HG03060 (cell line): ENCODE data around the gene FLRT2.

ENCODE experiments used
- ATAC-seq: cut with Tn5 transposase; IDR thresholded peaks from one replicate; pipeline ENCODE4 v1.9.1; 2021; ENCODE audit warnings: low read depth, moderate number of reproducible peaks; ENCODE audit not compliant: unreplicated experiment

FLRT2 gene

DNA sequence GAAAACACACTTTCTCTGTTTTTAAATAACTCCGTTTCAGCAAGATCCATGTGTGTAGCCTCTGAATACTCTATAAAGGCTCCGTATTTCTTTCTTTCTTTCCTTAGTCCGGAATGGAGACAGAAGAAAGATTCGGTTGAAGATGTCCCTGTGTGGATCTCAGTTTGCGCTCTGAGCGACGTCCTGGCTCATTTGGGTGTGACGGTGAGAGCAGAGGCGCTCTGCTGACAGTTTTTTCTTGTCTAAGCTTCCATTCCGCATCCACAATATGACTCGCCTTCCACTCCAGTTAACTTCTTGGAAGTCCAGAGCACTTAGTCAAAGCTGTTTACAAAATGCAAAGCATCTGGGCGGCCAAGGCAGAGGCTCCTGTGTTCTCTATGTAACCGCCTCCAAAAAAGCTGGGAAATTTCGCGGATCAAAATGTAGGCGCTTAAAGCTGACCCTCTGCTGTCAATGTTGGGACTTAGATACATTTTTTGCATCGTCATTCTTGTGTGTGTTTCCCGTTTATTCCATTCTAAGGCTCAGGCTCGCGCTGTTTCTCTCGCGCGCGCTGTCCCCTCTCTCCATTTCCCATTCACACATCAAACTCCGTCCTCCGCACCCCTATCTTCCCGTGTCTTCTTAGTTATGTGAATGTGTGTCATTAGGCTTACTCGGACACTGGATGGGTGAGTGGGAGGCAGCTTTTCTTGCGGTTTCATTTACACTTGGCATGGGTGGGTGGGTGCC, 880 bp upstream of the FLRT2 start:
- no peak for ATAC-seq

DNA sequence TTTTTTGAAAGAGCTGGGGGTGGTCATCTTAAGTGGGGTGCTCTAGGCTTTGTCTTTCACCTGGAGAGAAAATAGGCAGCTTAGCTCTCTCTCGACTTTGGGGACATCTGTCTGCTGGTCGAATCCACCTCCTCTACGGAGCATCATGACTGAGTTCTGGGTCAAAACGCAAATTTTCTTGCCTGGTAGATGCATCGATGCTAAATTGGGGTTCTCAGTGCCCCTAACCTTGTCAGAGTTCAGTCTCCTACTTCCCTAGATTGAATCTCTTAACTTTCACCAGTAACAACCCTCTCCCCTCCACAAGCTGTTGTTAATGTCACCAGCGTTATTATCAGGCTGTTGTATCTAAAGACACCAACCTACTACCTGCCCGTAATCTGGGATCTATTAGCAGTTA, 682 bp downstream of the FLRT2 start:
- ATAC-seq, result no peak

DNA sequence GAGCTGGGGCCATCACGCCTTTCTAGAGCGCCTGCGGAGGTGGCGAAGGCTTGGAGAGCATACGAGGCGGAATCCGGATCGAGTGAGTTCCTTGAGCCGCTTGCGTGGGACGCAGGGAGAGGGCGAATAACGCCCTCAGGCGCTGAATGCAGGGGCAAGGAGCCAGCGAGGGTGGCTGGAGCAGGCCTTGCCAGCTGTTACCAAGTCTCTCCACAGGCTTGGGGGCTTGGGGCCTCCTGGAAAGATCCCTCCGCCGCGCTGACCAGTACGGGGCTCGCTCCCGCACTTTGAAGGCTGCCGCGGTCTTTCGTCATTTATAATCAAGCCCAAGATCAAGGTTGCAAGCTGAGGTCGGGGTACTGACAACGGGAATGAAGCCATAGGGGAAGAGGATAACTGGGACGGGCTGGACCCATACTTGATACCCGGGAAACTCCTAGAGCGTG, 1.2 kb downstream of the FLRT2 start:
- no peak for ATAC-seq

DNA sequence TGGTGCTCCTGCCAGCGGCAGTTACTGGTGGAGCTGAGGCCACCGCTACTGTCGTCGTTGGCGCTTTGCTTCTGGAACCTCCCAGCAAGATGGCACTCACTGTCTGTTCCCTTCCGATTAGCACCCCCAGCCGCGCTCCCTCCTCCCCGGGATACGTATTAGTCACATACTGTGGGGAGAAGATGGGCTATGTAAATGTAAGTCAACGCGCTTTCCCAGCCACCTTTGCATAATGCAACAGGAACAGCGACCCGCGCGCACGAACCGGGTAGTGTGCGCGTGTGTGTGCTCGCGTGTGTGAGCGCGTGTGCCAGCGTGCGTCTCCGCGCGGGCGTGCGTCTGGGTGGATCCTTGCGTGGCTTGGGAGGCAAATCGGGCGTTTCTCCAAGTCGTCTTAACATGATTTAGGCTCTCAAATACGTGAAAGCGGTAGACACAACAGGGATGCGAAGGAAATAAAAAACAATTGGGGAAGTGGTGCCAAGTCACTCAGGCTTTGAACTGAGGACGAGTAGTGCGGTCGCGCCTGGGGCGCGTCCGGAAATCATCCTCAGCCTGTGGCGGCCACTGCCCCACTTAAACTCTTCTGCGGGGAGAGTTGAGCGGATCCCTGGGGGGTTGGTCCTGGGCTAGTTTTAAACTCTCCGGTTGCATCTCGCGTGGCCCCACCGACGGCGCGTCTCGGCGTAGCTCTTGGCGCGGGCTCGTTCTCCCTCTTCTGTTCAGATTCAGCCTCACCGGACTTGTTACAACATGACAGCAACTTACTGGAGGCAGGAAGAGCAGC, 1.8 kb downstream of the FLRT2 start:
- no peak for ATAC-seq

DNA sequence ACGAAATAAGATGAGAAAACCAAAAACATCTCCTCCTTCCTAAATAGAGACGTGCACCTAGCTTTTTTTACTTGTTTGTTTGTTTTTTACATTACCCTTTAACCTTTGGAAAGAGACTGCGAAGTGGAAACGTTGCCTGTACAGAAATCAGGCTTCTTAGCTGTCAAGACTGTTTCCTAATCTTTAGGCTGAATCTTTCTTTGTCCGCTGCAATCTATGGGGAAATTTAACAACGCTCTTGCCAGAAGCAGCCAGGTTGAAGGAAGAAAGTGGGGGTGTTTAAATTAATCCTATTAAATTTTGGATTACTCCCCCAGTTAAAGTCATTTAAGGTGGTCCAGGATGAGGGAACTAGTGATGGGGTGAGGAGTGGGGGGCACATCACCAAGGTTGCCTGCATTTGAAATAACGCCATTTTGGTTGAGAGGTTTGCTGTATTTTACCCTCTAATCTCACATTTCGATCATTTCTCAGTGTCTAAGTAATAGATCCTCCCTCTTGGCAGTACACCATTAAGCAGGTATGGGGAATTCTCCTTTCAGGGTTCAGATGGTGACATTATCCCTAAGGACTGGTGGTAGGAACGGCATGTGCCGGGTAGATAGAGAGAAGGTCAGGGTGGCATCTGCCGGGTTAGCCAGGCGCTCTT, 2.6 kb downstream of the FLRT2 start:
- ATAC-seq, result no peak

DNA sequence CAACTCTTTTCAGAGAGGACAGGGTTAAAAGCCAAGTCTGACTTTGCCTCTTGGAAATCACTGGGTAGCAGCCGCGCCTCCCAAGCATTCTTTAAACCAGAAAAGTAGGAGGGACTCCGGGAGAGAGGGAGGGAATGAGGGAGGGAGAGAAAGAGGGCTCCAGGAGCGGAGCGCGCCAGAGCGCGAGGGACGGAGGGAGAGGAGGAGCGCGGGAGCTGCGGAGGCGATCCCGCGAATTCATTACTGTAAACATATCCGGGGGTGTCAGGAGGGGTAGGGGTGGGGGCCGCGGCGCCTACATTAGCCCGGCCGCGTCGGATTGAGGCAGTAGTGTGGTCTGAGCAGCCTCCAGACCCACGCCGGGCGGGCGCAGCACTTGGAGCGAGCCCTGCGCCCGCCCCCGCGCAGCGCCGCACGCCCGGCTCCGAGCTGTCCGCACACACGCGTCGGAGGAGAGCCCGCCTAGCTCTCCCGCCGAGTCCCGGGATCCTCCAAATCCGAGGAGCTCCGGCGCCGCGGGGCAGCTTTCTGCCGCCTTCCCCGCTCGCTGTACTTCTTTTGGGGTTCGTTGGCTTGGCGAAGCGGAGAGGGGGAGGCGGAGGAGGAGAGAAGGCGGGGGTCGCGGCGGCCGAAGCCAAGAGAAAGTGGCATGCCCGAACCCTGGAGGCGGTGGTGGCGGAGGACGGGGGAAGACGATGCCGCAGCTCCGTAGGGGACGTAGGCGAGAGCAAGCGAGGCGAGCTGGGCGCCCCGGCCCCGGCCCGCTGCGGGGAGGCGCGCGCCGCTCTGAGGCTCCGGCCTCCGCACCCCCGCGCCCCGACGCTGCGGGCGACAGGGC, 3.3 kb downstream of the FLRT2 start:
- no peak for ATAC-seq

DNA sequence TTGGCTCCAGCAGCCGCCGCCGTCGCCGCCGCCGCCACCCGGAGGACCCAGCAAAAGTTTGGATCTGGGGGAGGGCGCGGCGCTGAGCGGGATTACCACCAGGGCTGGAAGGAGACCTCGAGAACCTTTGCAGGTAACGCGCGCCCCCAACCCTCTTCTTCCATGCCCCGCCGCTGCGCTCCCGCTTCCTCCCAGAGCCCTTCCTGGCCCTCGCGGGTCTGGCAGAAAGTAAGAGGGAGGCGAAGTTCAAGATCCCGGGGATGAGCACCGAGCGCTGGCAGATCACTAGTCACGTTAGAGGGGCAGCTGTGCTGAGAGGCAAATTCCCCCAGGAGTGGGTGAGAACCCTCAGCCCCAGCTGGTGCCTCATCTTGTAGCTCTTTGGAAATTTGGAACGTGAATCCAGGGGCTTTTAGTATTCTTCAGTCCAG, 3.9 kb downstream of the FLRT2 start:
- ATAC-seq, result no peak

DNA sequence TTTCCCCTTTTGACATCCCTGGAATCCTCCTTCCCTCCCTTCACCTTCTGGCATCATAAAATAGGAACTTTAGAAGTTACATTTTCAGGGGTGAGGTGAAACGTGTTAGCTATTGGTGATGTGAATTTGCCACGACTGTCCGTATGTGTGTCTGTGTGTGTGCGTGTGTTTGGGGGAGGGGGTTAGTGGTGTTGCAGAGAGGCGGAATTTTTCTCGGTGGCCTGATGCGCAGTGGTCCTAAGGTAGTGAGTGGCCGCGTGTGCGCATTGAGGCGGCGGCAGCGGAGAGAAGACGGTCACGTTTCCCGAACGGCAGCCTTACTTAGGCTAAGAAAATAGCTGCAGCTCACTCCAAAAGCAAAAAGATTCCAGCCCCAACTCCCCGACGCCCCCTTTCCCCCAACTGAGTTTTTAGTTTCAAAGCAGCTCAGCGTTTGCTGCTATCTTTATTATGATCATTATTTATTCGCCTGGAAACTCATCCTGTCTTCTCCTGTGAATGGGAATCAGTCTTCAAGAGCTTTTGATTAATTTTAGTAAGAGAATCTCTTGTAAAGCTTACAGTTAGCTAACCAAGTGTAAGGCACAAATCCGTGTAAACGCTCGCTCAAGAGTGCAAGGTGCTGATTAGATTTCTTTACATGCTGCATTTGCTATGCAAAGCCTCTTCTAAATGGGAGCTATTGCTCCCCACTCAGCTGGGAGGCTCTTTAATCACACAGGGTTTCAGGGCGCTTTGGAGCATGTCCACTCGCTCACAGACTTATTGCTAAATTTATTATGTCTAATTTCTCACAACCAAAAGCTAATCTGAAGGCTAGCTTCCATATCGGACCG, 4.7 kb downstream of the FLRT2 start:
- ATAC-seq, result no peak

DNA sequence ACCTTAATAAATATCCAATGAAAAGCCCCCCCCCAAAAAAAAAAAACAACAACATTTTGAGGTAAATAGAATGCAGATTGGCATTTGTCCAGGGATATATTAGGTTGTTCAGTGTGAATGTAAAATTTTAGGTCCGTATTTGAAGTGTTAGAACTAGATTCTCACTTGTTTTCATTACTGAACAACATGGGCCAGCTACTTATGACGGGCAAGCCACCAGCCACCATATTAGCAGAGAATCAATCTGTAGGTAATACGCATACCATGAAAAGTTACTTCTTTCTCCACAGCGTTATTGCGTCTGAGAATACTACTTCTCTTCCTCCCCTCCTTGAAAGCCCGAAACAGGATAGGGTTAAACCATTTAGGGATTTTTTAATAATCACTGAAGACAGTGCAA, 5.4 kb downstream of the FLRT2 start:
- ATAC-seq, result no peak

DNA sequence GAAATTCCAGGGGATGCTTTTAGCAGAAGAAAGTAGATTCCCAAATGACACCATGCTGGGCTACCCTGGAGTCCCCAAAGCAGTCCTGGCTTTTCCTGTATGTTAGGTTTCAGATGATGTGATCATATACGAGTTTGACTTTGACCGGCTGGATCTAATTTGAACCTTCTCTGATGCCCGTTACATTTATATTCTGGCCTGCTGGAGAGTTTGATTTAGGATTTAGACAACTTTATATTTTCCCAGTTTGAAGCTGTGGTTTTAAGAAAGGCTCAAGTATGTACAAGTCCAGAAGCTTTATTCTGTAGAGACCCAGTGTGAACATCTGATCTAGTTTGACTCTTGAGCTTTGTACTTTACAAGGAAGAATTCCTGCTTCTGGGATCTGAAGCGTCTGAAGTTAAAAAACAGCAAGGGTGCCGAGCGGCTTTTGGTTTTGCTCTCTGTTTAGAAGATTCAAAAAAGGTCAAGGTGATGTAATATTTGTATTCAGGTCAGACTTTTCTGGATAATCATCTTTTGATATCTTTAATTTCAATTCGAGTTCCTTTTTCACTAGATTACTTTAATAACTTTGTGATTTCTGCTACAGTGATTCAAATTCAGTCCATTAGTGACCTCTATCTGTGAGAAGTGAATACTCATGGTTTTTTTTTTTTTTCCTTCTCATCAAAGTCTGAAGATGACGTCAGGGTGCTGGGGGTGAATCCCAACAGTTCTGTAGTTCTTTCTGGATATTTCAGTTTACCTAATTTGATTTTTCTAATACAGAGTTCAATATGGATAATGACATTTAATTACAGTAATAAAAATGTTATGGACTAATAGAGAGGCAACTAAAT, 6.3 kb downstream of the FLRT2 start:
- no peak for ATAC-seq

DNA sequence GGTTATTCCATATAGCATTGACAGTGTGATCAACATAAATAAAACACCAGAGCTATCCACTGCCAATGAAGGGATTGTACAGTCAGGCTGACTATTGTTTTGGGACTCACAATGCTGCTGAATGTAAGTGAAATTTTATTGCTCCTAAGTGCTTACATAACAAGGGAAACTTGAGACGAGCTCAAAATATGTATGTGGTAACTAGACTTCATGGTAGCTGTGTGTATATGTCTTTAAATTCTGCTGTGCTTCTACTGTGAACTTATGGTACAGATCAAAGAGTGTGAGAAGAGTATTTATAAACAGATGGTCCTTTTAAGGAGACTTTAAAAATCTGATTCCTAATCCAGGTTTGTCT, 6.9 kb downstream of the FLRT2 start:
- no peak for ATAC-seq

DNA sequence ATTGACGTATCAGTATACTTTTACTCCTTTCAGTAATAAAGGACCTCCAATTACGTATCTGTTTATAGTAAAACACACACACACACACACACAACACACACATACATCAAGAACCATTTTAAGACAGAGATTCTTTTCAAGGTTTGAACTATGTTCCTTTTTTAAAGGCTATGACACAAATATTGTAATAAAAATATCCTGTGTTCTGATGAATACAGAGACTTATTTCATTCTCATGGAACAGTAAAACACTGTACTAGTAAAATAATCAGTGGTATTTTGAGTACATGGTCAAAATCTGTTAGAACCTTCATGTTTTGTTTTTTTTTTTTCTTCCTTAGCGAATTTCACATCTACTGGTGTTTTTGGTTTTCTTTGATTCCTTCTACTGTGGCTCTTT, 7.6 kb downstream of the FLRT2 start:
- no peak for ATAC-seq

DNA sequence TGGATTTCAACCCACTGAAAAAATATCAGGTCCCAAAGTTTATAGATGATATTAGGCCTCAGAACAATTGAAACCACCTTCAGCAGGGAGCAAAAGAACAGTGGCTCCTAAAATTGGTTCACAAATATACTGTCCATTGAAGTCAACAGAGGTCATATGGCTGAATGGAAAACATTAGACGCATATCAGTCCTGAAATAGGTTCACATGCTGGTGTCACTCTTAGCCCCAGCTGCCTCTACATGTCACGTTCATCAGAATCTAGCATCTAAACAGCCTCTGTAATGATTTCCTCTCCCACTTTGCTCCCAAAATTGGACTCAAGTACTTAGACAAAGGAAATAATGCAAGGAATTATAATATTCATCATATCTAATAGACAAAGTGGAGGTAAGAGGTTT, 8.7 kb downstream of the FLRT2 start:
- ATAC-seq, result no peak

DNA sequence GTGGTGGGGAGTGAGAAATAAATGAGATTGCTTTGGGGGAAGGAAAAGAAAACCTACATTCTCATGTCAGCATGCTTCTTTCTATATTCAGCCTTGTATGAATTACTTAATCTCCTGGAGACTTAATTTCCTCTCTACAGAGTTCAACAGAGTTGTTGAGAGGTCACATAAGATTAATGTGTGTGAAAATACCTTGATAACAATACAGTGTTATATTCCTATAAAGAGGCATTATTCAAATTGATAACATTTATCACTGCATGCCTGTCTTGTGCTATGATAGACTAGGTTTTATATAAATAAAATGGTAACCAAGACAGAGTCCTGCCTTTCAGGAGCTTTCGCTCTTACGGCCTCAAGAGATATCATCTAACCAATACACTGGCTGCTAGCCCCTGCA, 9.6 kb downstream of the FLRT2 start:
- no peak for ATAC-seq

DNA sequence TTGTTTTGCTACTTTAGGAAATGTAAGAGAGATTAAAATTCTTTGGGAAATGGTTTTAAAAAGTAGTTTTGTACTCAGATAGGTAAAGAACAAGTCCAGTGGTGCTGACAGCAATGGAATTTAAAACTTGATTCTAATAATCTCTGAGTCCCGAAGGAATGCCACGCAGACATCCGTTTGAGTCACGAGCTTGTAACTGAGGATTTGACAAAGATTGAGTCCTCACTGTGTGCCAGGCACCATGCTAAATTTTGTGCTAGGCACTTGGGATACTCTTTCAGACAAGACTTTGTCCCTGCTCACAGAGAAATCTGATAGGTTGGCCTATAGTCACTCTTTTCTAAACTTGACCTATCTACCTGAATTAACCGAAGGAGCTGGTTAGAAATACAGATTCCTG, 12.7 kb downstream of the FLRT2 start:
- ATAC-seq, result no peak

DNA sequence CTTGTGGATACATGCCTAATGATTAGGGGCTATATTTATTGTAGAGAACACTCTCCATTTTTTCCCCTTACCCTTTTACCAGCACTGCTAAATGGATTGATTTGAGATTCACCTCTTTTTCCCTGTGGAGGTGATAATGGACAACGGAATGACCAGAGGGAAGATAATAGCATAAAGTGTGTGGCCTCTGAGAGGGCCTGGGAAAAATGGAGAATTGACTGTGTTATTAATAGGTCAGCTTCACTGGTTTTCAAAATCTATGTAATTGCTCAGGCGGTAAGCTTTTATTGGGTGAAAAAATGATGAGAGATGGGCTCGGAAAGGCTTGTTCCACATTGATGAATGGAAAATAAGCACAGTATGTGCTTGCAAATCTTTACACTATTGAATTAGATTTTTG, 15.8 kb downstream of the FLRT2 start:
- no peak for ATAC-seq

DNA sequence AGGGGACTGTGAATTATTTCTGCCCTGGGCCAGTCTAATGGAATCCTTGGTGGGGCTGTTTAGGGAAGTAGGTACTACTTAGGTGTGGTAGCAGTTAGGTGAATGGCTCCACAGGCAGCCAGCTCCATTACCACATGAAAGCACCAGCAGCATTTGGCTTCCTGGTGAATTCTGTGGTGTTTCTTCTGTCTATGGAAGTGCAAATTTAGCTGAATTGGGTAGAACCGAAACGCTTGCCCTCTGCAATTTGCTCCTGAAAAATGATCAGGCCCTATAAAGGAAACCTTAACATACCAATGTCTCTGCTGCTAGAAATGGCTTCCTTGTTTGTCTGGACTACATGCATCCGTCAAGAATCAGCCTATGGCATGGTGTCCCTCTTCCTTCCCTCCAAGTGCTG, 16.4 kb downstream of the FLRT2 start:
- ATAC-seq, result no peak

DNA sequence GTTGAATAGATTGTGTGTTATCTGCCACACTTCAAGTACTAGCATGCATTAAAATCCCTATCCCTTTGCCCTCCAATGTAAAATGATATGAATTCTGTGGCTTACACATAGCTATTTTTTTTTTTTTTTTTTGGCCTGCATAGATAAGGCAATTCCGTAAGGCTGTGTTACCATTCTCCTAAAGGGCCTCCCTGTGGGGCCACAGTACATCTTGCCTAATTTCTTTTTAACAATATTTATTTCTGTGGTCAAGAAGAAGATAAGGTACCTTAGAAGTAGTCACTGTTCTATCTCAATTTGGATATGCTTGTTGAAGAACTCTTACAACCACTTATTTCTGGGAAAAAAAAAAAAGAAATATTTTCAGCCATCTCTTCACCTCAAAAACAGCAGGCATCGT, 19.8 kb downstream of the FLRT2 start:
- ATAC-seq, result no peak

DNA sequence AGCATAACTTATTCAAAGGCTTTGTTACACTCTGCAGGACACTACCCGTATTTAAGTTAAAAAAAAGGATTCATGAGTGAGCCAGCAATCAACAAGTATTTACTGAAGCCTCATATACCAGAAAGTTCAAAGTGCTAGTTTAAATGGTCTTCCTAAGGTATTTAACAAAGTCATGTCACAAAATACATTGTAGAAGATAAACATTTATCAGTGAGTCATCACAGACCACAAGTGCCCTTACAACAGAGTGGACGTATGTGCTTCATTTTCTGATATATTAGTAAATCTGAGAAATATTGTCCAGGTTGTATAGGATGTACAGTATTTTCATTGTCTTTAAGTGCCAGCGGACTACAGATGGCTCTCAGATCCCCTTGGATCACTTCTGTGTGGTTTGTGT, 24.2 kb downstream of the FLRT2 start:
- no peak for ATAC-seq
